GM12875 (cell line): ENCODE data around the gene WNT9A.

Source experiments
- H3K4me3 ChIP-seq: one replicate; pipeline ENCODE4 v1.5.1; 2011; ENCODE audit warnings: low read depth, low read length, control low read depth
- CTCF ChIP-seq: IDR thresholded peaks from 2 replicates; pipeline ENCODE4 v1.5.1; 2011; ENCODE audit warnings: low read depth, mild to moderate bottlenecking, control low read depth, inconsistent platforms, low read length, moderate library complexity, borderline replicate concordance; ENCODE audit not compliant: insufficient read depth

Gene WNT9A

GRCh38 chr1:227890451-227891222, 57.1 kb downstream of the WNT9A start:
- TF ChIP-seq CTCF = no peak
- H3K4me3 ChIP-seq = no peak overlapping the region

- H3K4me3 ChIP-seq = no peak overlapping the region
- TF ChIP-seq CTCF = no peak
These were observed 57.8 kb downstream of the WNT9A start for GRCh38 chr1:227889863-227890405.

- H3K4me3 ChIP-seq = no peak overlapping the region
- TF ChIP-seq CTCF = no peak
These were observed 58.5 kb downstream of the WNT9A start for GRCh38 chr1:227889047-227889862.

GRCh38 chr1:227888404-227889046, 59.2 kb downstream of the WNT9A start:
- no peak overlapping the region for H3K4me3 ChIP-seq
- no peak for TF ChIP-seq CTCF

GRCh38 chr1:227887697-227888403, 59.9 kb downstream of the WNT9A start:
- TF ChIP-seq CTCF = no peak
- H3K4me3 ChIP-seq = no peak overlapping the region

GRCh38 chr1:227886993-227887696, 60.6 kb downstream of the WNT9A start:
- TF ChIP-seq CTCF = no peak
- no peak overlapping the region for H3K4me3 ChIP-seq
